OCI-LY1 (cell line): ENCODE results near the gene TMEM266.

Experiments used
- CTCF ChIP-seq: fragments of 200-600 bp; sonication (generic), shearing (Covaris generic); IDR thresholded peaks from 2 replicates; pipeline ENCODE4 v1.5.1; 2017; ENCODE audit warnings: mild to moderate bottlenecking, antibody characterized with exemption, low read length, moderate library complexity, mixed read lengths
- EZH2 ChIP-seq: fragments of 200-600 bp; sonication (generic), shearing (Covaris generic); IDR thresholded peaks from 2 replicates; pipeline ENCODE4 v1.8.0; 2017; ENCODE audit warnings: borderline replicate concordance, mixed run types, mild to moderate bottlenecking, antibody characterized with exemption, low read length, moderate library complexity, mixed read lengths

- TF ChIP-seq CTCF = no peak
- no peak for TF ChIP-seq EZH2
These were observed 12.0 kb downstream of the TMEM266 start for GRCh38 chr15:76071806-76072205.
